H1 (cell line): ENCODE results near the gene PCNX1. TPM values are rescaled to one million over a fixed set of nuclear protein-coding genes. Genes with fewer than 3 reads are reported as not detected.

Experiments
- CTCF ChIA-PET: fragments of 300-600 bp; sonication (Branson Sonifier 250); formaldehyde crosslinking; loops from one replicate; lab custom pipeline; 2021; ENCODE audit not compliant: partially characterized antibody; lab: Charles Lee
- POLR2A ChIA-PET: fragments of 300-600 bp; sonication (Branson Sonifier 250); formaldehyde crosslinking; loops from one replicate; lab custom pipeline; 2021; ENCODE audit warnings: inconsistent platforms; ENCODE audit not compliant: partially characterized antibody; lab: Charles Lee
- DNase-seq, 2 experiments: peaks; one replicate each; pipeline versions ENCODE4 v3.0.0 to v3.0.0-alpha.2; 2010 to 2022; ENCODE audit warnings: low spot score in 2 of 2, low read depth in 1 of 2, mixed read lengths in 1 of 2
- FAIRE-seq: peaks from 2 replicates; lab custom pipeline; 2011; peaks lifted over from hg19 to GRCh38; lab: Jason Lieb, UNC
- H2AFZ ChIP-seq: 2 replicates; pipeline ENCODE4 v1.8.1; 2012; ENCODE audit warnings: low read length, inconsistent platforms
- H2AK5ac ChIP-seq: 2 replicates; pipeline ENCODE4 v1.6.1; 2013; ENCODE audit warnings: low read depth, low read length
- H2BK120ac ChIP-seq: replicated peaks from 2 replicates; pipeline ENCODE3; 2013; ENCODE audit warnings: low read depth, low read length, inconsistent platforms
- H2BK12ac ChIP-seq: 2 replicates; pipeline ENCODE4 v1.6.1; 2013; ENCODE audit warnings: low read depth, low read length
- H2BK15ac ChIP-seq: 2 replicates; pipeline ENCODE4 v1.6.1; 2013; ENCODE audit warnings: low read length
- H2BK20ac ChIP-seq: 2 replicates; pipeline ENCODE4 v1.6.1; 2013; ENCODE audit warnings: low read length
- H2BK5ac ChIP-seq: 2 replicates; pipeline ENCODE4 v1.6.1; 2013; ENCODE audit warnings: low read depth, low read length
- H3K14ac ChIP-seq: 2 replicates; pipeline ENCODE4 v1.6.1; 2013; ENCODE audit warnings: inconsistent platforms; ENCODE audit not compliant: insufficient read length
- H3K18ac ChIP-seq: 2 replicates; pipeline ENCODE4 v1.6.1; 2013; ENCODE audit warnings: low read length; ENCODE audit errors: extremely low read depth
- H3K23ac ChIP-seq: 2 replicates; pipeline ENCODE4 v1.6.1; 2013; ENCODE audit warnings: inconsistent platforms; ENCODE audit not compliant: insufficient read length
- H3K23me2 ChIP-seq: 2 replicates; pipeline ENCODE4 v1.6.1; 2013; ENCODE audit warnings: low read depth, low read length
- H3K27ac ChIP-seq: 2 replicates; pipeline ENCODE4 v1.6.1; 2011; ENCODE audit warnings: low read depth, low read length, inconsistent platforms
- H3K27me3 ChIP-seq, 4 experiments: replicated peaks in 1 of 4; 1 replicate in 1 of 4; 2 replicates in 3 of 4; pipeline versions ENCODE4 v1.6.1 to v1.8.1; 2011 to 2013; ENCODE audit warnings: low read length in 3 of 4, mild to moderate bottlenecking in 3 of 4, inconsistent platforms in 2 of 4, mixed read lengths in 2 of 4, moderate library complexity in 1 of 4; ENCODE audit not compliant: control insufficient read depth in 3 of 4, insufficient read depth in 3 of 4; ENCODE audit errors: extremely low read depth in 1 of 4
- H3K36me3 ChIP-seq, 4 experiments: 2 replicates each; pipeline versions ENCODE4 v1.6.1 to v1.8.1; 2011 to 2013; ENCODE audit warnings: mild to moderate bottlenecking in 4 of 4, low read length in 3 of 4, moderate library complexity in 2 of 4, control low read depth in 1 of 4, inconsistent platforms in 1 of 4; ENCODE audit not compliant: insufficient read depth in 4 of 4, control insufficient read depth in 2 of 4
- H3K4ac ChIP-seq: replicated peaks from 2 replicates; pipeline ENCODE3; 2013; ENCODE audit warnings: low read length, low read depth, mixed read lengths, inconsistent platforms; ENCODE audit not compliant: insufficient read length
- H3K4me1 ChIP-seq, 4 experiments: replicated peaks in 1 of 4; 1 replicate in 1 of 4; 2 replicates in 3 of 4; pipeline versions ENCODE4 v1.6.1 to v1.8.1; 2011 to 2013; ENCODE audit warnings: low read length in 3 of 4, inconsistent platforms in 2 of 4, mixed read lengths in 1 of 4; ENCODE audit not compliant: insufficient read depth in 4 of 4, control insufficient read depth in 3 of 4
- H3K4me2 ChIP-seq, 2 experiments: 2 replicates each; pipeline versions ENCODE4 v1.6.1 to v1.8.1; 2011 to 2013; ENCODE audit warnings: low read depth in 2 of 2, low read length in 2 of 2, control low read depth in 1 of 2, inconsistent platforms in 1 of 2, mild to moderate bottlenecking in 1 of 2; ENCODE audit not compliant: insufficient read depth in 1 of 2
- H3K4me3 ChIP-seq, 4 experiments: fragments of 200-600, 300-600 bp in 1 of 4; sonication (generic), shearing (Covaris generic), sonication (Bioruptor Twin) in 1 of 4; 2 replicates each; pipeline versions ENCODE4 v1.5.1 to v1.8.1; 2011 to 2016; ENCODE audit warnings: low read length in 4 of 4, low read depth in 3 of 4, control low read depth in 2 of 4, inconsistent platforms in 2 of 4, mild to moderate bottlenecking in 2 of 4, mixed read lengths in 1 of 4, moderate library complexity in 1 of 4; ENCODE audit not compliant: insufficient read depth in 2 of 4; ENCODE audit errors: extremely low read depth in 1 of 4
- H3K56ac ChIP-seq: replicated peaks from 2 replicates; pipeline ENCODE3; 2013; ENCODE audit warnings: low read depth, mild to moderate bottlenecking, mixed read lengths, low read length, inconsistent platforms; ENCODE audit not compliant: insufficient read length
- H3K79me1 ChIP-seq: 2 replicates; pipeline ENCODE4 v1.6.1; 2013; ENCODE audit warnings: low read depth, low read length, control low read depth
- H3K79me2 ChIP-seq, 2 experiments: 2 replicates each; pipeline versions ENCODE4 v1.6.1 to v1.8.1; 2012 to 2013; ENCODE audit warnings: low read length in 2 of 2, mild to moderate bottlenecking in 2 of 2, inconsistent platforms in 1 of 2; ENCODE audit not compliant: insufficient read depth in 2 of 2, control insufficient read depth in 1 of 2
- H3K9ac ChIP-seq, 4 experiments: replicated peaks in 1 of 4; 1 replicate in 1 of 4; 2 replicates in 3 of 4; pipeline versions ENCODE4 v1.6.1 to v1.8.1; 2011 to 2013; ENCODE audit warnings: low read depth in 3 of 4, low read length in 3 of 4, control low read depth in 2 of 4, mild to moderate bottlenecking in 2 of 4, moderate library complexity in 2 of 4, inconsistent platforms in 1 of 4; ENCODE audit errors: extremely low read depth in 1 of 4
- H3K9me3 ChIP-seq, 2 experiments: 2 replicates each; pipeline versions ENCODE4 v1.6.1 to v1.8.1; 2012 to 2013; ENCODE audit warnings: mild to moderate bottlenecking in 2 of 2, moderate library complexity in 2 of 2, control low read depth in 1 of 2, inconsistent platforms in 1 of 2, low read depth in 1 of 2, low read length in 1 of 2, mixed read lengths in 1 of 2; ENCODE audit not compliant: insufficient read depth in 2 of 2
- H4K20me1 ChIP-seq, 2 experiments: replicated peaks in 1 of 2; 2 replicates each; pipeline versions ENCODE3 to v1.8.1; 2011 to 2013; ENCODE audit warnings: inconsistent platforms in 2 of 2, low read length in 2 of 2, mild to moderate bottlenecking in 1 of 2; ENCODE audit not compliant: insufficient read depth in 2 of 2, control insufficient read depth in 1 of 2
- H4K5ac ChIP-seq: 2 replicates; pipeline ENCODE4 v1.6.1; 2013; ENCODE audit warnings: low read length, low read depth, mixed read lengths, inconsistent platforms; ENCODE audit not compliant: insufficient read length
- H4K8ac ChIP-seq: 2 replicates; pipeline ENCODE4 v1.8.0; 2013; ENCODE audit warnings: mild to moderate bottlenecking, moderate library complexity, low read length, inconsistent platforms; ENCODE audit not compliant: insufficient read depth; ENCODE audit errors: extremely low read depth
- H4K91ac ChIP-seq: replicated peaks from 2 replicates; pipeline ENCODE3; 2013; ENCODE audit warnings: low read length, mixed read lengths, inconsistent platforms; ENCODE audit not compliant: insufficient read length
- ASH2L ChIP-seq: fragments of 200-600, 300-600 bp; sonication (generic); IDR thresholded peaks from one replicate; pipeline ENCODE4 v1.7.1; 2017; ENCODE audit warnings: low read length
- ATF2 ChIP-seq: IDR thresholded peaks from 2 replicates; pipeline ENCODE4 v1.6.1; 2012; ENCODE audit warnings: low read length, inconsistent platforms
- CBX5 ChIP-seq: fragments of 300-800, 300-1000 bp; sonication (generic); IDR thresholded peaks from 2 replicates; pipeline ENCODE4 v1.7.1; 2016; ENCODE audit warnings: antibody characterized with exemption, low read length, low read depth
- CEBPB ChIP-seq: IDR thresholded peaks from 2 replicates; pipeline ENCODE4 v1.6.1; 2012; ENCODE audit warnings: low read depth, low read length
- CHD2 ChIP-seq: IDR thresholded peaks from 2 replicates; pipeline ENCODE4 v1.6.1; 2012; ENCODE audit warnings: low read length, improper control_type of control experiment
- EGR1 ChIP-seq: IDR thresholded peaks from 2 replicates; pipeline ENCODE4 v1.6.1; 2011; ENCODE audit warnings: low read depth, low read length, borderline replicate concordance
- HDAC6 ChIP-seq: IDR thresholded peaks from one replicate; pipeline ENCODE4 v1.7.1; 2012; ENCODE audit warnings: low read depth, mild to moderate bottlenecking, inconsistent platforms, low read length, moderate library complexity
- KDM4A ChIP-seq: IDR thresholded peaks from one replicate; pipeline ENCODE4 v1.7.1; 2012; ENCODE audit warnings: low read depth, mild to moderate bottlenecking, moderate library complexity, low read length, inconsistent platforms; ENCODE audit not compliant: severe bottlenecking
- KDM5A ChIP-seq: fragments of 200-600 bp; IDR thresholded peaks from 2 replicates; pipeline ENCODE4 v1.7.1; 2012; ENCODE audit warnings: mild to moderate bottlenecking, low read length, inconsistent platforms, mixed read lengths
- NRF1 ChIP-seq: IDR thresholded peaks from 2 replicates; pipeline ENCODE4 v1.6.1; 2011; ENCODE audit warnings: mild to moderate bottlenecking, low read depth, low read length, improper control_type of control experiment
- SAP30 ChIP-seq: fragments of 300-600 bp; sonication (generic); IDR thresholded peaks from 2 replicates; pipeline ENCODE4 v1.7.1; 2012; ENCODE audit warnings: low read length, moderate library complexity, mild to moderate bottlenecking, inconsistent platforms; ENCODE audit not compliant: insufficient read depth, insufficient replicate concordance
- SIN3A ChIP-seq, 2 experiments: IDR thresholded peaks in 1 of 2; conservative IDR thresholded peaks in 1 of 2; 2 replicates each; pipeline ENCODE4 v1.6.1; 2011 to 2012; ENCODE audit warnings: low read length in 2 of 2, improper control_type of control experiment in 1 of 2, low read depth in 1 of 2, mild to moderate bottlenecking in 1 of 2
- SIX5 ChIP-seq: IDR thresholded peaks from 2 replicates; pipeline ENCODE4 v1.6.1; 2011; ENCODE audit warnings: mild to moderate bottlenecking, low read depth, low read length
- SP1 ChIP-seq: IDR thresholded peaks from 2 replicates; pipeline ENCODE4 v1.6.1; 2011; ENCODE audit warnings: low read depth, low read length
- WGBS, 2 experiments: shearing (Covaris generic) in 1 of 2; methylation state at CpG; one replicate each; pipeline versions ENCODE4 v1.1.6 to v1.1.7; 2013 to 2015; ENCODE audit warnings: low lambda C conversion rate in 2 of 2, mixed read lengths in 2 of 2, inconsistent platforms in 1 of 2, low coverage in 1 of 2, missing lambda C conversion rate in 1 of 2; ENCODE audit not compliant: insufficient replicate concordance in 2 of 2, insufficient coverage in 1 of 2, insufficient read length in 1 of 2; ENCODE audit errors: extremely low coverage in 1 of 2, missing lambda C conversion rate in 1 of 2; 5-methylcytosine and 5-hydroxymethylcytosine counted together
- polyA plus RNA-seq, 7 experiments: library from polyadenylated mRNA; depleted of rRNA in 3 of 7; stranded (reverse) in 5 of 7; unstranded in 2 of 7; fragments of >200 nt in 5 of 7; fragments of 200-250 nt in 2 of 7; gene quantifications; 1 replicate in 5 of 7; 2 replicates in 1 of 7; 4 replicates in 1 of 7; pipeline versions ENCODE4 v1.2.1 to v1.2.3, GENCODE V29; 2011 to 2013; ENCODE audit warnings: missing spikeins in 2 of 7, mixed read lengths in 2 of 7
- total RNA-seq: library from RNA; stranded (reverse); fragmentation: NEBNext Ultra II Directional; extraction: Animal tissue kit (Norgen Biotek cat#: 25700); gene quantifications from 2 replicates; pipeline ENCODE4 v1.2.1, GENCODE V29; 2021

Gene PCNX1
- total and polyA plus RNA-seq, 2 of the 8 experiments (the other 6 are each of a cell fraction or from before 2014, with no cell fraction given): 37.7 to 53.2 TPM

GRCh38 chr14:70897464-70897863 lies 9.8 kb upstream of the PCNX1 start:
- no peak overlapping the region for H3K23ac ChIP-seq
- no peak for TF ChIP-seq NRF1
- no peak for TF ChIP-seq SAP30
- TF ChIP-seq CHD2: no peak
- no peak for TF ChIP-seq CBX5
- no peak for TF ChIP-seq CEBPB
- TF ChIP-seq ASH2L: no peak
- no peak for TF ChIP-seq HDAC6
- TF ChIP-seq ATF2: no peak
- TF ChIP-seq SP1: no peak
- no peak for TF ChIP-seq SIN3A (conservative IDR thresholded peaks at IDR 0.05 in 1 of 2, IDR thresholded peaks at IDR 0.05 in 1 of 2; ENCODE audit: low read depth in 1 of 2, low read length in 2 of 2)
- TF ChIP-seq KDM4A: no peak
- TF ChIP-seq KDM5A: no peak
- TF ChIP-seq SIX5: no peak
- no peak for TF ChIP-seq EGR1

More at GRCh38 chr14:70897464-70897863, 9.8 kb upstream of the PCNX1 start:
- no peak overlapping the region for H3K4me3 ChIP-seq
- H2AFZ ChIP-seq: no peak overlapping the region
- H2AK5ac ChIP-seq: no peak overlapping the region
- no peak overlapping the region for H2BK20ac ChIP-seq
- no peak overlapping the region for H4K5ac ChIP-seq
- H2BK12ac ChIP-seq: no peak overlapping the region
- no peaks in the 10 kb centered on the region for H3K9me3 ChIP-seq
- H3K4ac ChIP-seq: no peak overlapping the region
- no peaks in the 10 kb centered on the region for H3K79me1 ChIP-seq
- H4K20me1 ChIP-seq: no peaks in the 10 kb centered on the region
- no peak overlapping the region for H3K14ac ChIP-seq
- H2BK15ac ChIP-seq: no peak overlapping the region
- no peak overlapping the region for H3K9ac ChIP-seq
- WGBS, 2 experiments: 93% methylated on average over 2 of the region's 2 CpGs; no CpG with 5 or more reads in 1 of the 2 experiments
- H4K8ac ChIP-seq: no peak overlapping the region
- H2BK5ac ChIP-seq: no peak overlapping the region
- H3K56ac ChIP-seq: no peak overlapping the region
- no peaks in the 10 kb centered on the region for H3K79me2 ChIP-seq
- DNase-seq (no peak), FAIRE-seq (no peak)
- no peak overlapping the region for H3K27ac ChIP-seq
- no peaks in the 10 kb centered on the region for H3K36me3 ChIP-seq
- H2BK120ac ChIP-seq: no peak overlapping the region
- H3K4me1 ChIP-seq: no peaks in the 10 kb centered on the region
- no peaks in the 10 kb centered on the region for H3K23me2 ChIP-seq
- ChIA-PET POLR2A (interaction anchor here (0.9 to 1.1 kb wide), 2 partner anchors 10 to 142 kb away, joined by 3 read pairs; partner anchors contain the start of gene PCNX1), CTCF (interaction anchor here (1.4 kb wide), 1 partner anchor 9 kb away, joined by 3 read pairs; no protein-coding TSS in a partner anchor)
- no peak overlapping the region for H3K18ac ChIP-seq
- H3K27me3 ChIP-seq: no peaks in the 10 kb centered on the region
- H3K4me2 ChIP-seq: no peak overlapping the region
- H4K91ac ChIP-seq: no peak overlapping the region
